ENCODE measurements around the gene AKTIP.

AKTIP gene

GRCh38 chr16:53476867-53477266 lies 26.1 kb downstream of the AKTIP start:
- DNase-seq = no peak

- no peak for DNase-seq
Observed at GRCh38 chr16:53465606-53466280, 37.3 kb downstream of the AKTIP start.

- DNase-seq = no peak
Observed at GRCh38 chr16:53458635-53459034, 44.4 kb downstream of the AKTIP start.

- DNase-seq = peak; percentile 78
Observed at GRCh38 chr16:53457670-53458069, 45.3 kb downstream of the AKTIP start.

GRCh38 chr16:53456625-53457024 lies 46.4 kb downstream of the AKTIP start:
- peak; percentile 6 for DNase-seq

GRCh38 chr16:53453928-53454327 lies 49.1 kb downstream of the AKTIP start:
- DNase-seq = no peak

GRCh38 chr16:53449816-53450517 lies 53.0 kb downstream of the AKTIP start:
- DNase-seq = no peak

GRCh38 chr16:53446090-53446489 lies 56.9 kb downstream of the AKTIP start:
- DNase-seq = no peak

GRCh38 chr16:53445534-53445933 lies 57.5 kb downstream of the AKTIP start:
- DNase-seq = no peak

All from stimulated activated CD4-positive, alpha-beta T cell treated with anti-CD3 and anti-CD28 coated beads, Interleukin-1b, Interleukin-23, amount 100 ng/mL, for 48 hours (primary cell).